ENCODE measurements around the gene DDX6. TPM values are rescaled to one million over a fixed set of nuclear protein-coding genes. Genes with fewer than 3 reads are reported as not detected.

DDX6 gene
- total and polyA plus RNA-seq, 9 of the 15 experiments (the other 6 are each of a cell fraction or from before 2014, with no cell fraction given) = 10.0 to 102 (median 58.2) TPM

- no peak for TF ChIP-seq E2F3 (CRISPR knock-in tag; IDR thresholded peaks at IDR 0.05)
- TF ChIP-seq CBFA2T2 (conservative IDR thresholded peaks at IDR 0.05) = peak; percentile 85
- TF ChIP-seq ZNF609 (CRISPR knock-in tag; IDR thresholded peaks at IDR 0.05; ENCODE audit: borderline replicate concordance) = no peak
- TF ChIP-seq BRD4 (IDR thresholded peaks at IDR 0.05) = no peak
- no peak for TF ChIP-seq TFAM (CRISPR knock-in tag; conservative IDR thresholded peaks at IDR 0.05)
- TF ChIP-seq GTF3C2 (IDR thresholded peaks at IDR 0.05; ENCODE audit: borderline replicate concordance, extremely low read depth, insufficient read length) = no peak
- TF ChIP-seq ZBTB43 (CRISPR knock-in tag; IDR thresholded peaks at IDR 0.05) = no peak
- no peak for TF ChIP-seq ARID2 (IDR thresholded peaks at IDR 0.05)
- TF ChIP-seq NONO (IDR thresholded peaks at IDR 0.05; ENCODE audit: low read depth in 2 of 2, low read length in 1 of 2) = no peak
- peak; percentile 58 for TF ChIP-seq ZNF316 (IDR thresholded peaks at IDR 0.05)
- TF ChIP-seq NCOA2 (IDR thresholded peaks at IDR 0.05; ENCODE audit: partially characterized antibody in 2 of 2) = no peak
- TF ChIP-seq RBM22 (IDR thresholded peaks at IDR 0.05; ENCODE audit: low read depth, low read length, poor library complexity, severe bottlenecking) = no peak
- no peak for TF ChIP-seq ZNF324 (CRISPR knock-in tag; IDR thresholded peaks at IDR 0.05)
- TF ChIP-seq HDGF (IDR thresholded peaks at IDR 0.05) = no peak
- no peak for TF ChIP-seq GTF2A2 (tag; IDR thresholded peaks at IDR 0.05)
- TF ChIP-seq TEAD4 (IDR thresholded peaks at IDR 0.05; ENCODE audit: low read length) = peak; percentile 81
- no peak for TF ChIP-seq TEAD4 (CRISPR knock-in tag; IDR thresholded peaks at IDR 0.05; ENCODE audit: borderline replicate concordance)
- no peak for TF ChIP-seq ZNF707 (CRISPR knock-in tag; conservative IDR thresholded peaks at IDR 0.05)
- TF ChIP-seq ZBTB17 (CRISPR knock-in tag; IDR thresholded peaks at IDR 0.05) = no peak
- no peak for TF ChIP-seq PPARD (CRISPR knock-in tag; IDR thresholded peaks at IDR 0.05)
- TF ChIP-seq ZBTB12 (CRISPR knock-in tag; IDR thresholded peaks at IDR 0.05) = no peak
Measured at GRCh38 chr11:118715837-118716260, 75.1 kb downstream of the DDX6 start (continued).

Measured in K562 (cell line).